ENCODE data around the gene ABCC1. TPM values are rescaled to one million over a fixed set of nuclear protein-coding genes. Genes with fewer than 3 reads are reported as not detected.

ABCC1 gene
- total RNA-seq, 4 donors from 2014 or later: 17.3 to 105 (median 28.3) TPM

DNA sequence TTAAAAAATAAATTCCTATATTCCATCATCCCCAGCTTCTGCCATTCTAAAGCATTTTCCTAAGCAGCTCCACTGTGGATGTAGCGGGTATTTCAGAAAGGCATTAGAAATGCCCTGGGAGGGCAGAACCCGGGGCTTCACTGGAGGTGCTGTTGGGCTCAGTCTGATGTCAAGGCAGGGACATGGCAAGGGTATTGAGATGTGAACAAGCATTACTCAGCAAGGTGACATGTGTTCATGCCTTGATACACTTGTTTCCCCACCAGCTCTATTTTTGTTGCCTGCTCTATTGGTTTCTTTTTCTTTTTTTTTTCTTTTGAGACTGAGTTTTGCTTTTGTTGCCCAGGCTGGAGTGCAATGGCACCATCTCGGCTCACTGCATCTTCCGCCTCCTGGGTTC is 35.7 kb downstream of the ABCC1 start:
- no peak for TF ChIP-seq POLR2A (IDR thresholded peaks at IDR 0.05)
- TF ChIP-seq, protein P1, sequence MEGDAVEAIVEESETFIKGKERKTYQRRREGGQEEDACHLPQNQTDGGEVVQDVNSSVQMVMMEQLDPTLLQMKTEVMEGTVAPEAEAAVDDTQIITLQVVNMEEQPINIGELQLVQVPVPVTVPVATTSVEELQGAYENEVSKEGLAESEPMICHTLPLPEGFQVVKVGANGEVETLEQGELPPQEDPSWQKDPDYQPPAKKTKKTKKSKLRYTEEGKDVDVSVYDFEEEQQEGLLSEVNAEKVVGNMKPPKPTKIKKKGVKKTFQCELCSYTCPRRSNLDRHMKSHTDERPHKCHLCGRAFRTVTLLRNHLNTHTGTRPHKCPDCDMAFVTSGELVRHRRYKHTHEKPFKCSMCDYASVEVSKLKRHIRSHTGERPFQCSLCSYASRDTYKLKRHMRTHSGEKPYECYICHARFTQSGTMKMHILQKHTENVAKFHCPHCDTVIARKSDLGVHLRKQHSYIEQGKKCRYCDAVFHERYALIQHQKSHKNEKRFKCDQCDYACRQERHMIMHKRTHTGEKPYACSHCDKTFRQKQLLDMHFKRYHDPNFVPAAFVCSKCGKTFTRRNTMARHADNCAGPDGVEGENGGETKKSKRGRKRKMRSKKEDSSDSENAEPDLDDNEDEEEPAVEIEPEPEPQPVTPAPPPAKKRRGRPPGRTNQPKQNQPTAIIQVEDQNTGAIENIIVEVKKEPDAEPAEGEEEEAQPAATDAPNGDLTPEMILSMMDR (IDR thresholded peaks at IDR 0.05): no peak
- Histone ChIP-seq H3K27me3 (no peaks in the 10 kb centered on the region), H3K27ac (no peak overlapping the region), H3K4me3 (no peak overlapping the region), H3K9me3 (peaks cover 0 to 18% (median 8%) of the 10 kb centered on the region in 4 donors), H3K36me3 (peaks cover 0 to 5% (median 0%) of the 10 kb centered on the region in 3 donors), H3K4me1 (peaks cover 0 to 13% (median 0%) of the 10 kb centered on the region in 4 donors)
- DNase-seq: no peak

GRCh38 chr16:15986261-15986660 is 36.8 kb downstream of the ABCC1 start:
- no peaks in the 10 kb centered on the region for H3K27me3 ChIP-seq
- H3K4me1 ChIP-seq: peaks cover 0 to 13% (median 0%) of the 10 kb centered on the region in 4 donors

GRCh38 chr16:15988268-15989013 is 39.0 kb downstream of the ABCC1 start:
- H3K27ac ChIP-seq: peak overlapping the region in 1 of 4 donors; percentile 35

More at GRCh38 chr16:15986261-15986660, 36.8 kb downstream of the ABCC1 start:
- no peak overlapping the region for H3K4me3 ChIP-seq
- TF ChIP-seq, protein P1 (IDR thresholded peaks at IDR 0.05): no peak
- no peak for TF ChIP-seq POLR2A (IDR thresholded peaks at IDR 0.05)
- no peak overlapping the region for H3K27ac ChIP-seq
- DNase-seq: no peak
- peaks cover 0 to 12% (median 5%) of the 10 kb centered on the region in 4 donors for H3K9me3 ChIP-seq
- peaks cover 0 to 1% (median 0%) of the 10 kb centered on the region in 3 donors for H3K36me3 ChIP-seq

DNA sequence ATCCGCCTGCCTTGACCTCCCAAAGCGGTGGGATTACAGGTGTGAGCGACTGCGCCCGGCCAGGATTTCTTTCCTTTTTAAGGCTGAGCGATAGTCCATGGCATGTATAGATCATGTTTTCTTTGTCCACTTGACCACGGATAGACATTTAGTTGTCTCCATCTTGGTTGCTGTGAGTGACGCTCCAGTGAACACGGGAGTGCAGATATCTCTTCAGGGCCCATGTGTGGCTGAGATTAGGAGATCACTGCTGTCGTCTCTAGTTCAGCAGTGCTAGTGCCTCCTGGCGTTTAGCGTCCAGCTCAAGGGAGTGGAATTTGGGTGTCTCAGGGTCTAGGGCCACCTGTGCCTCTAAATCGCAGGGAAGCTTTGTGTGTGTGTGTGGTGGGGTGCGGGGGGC is 41.5 kb downstream of the ABCC1 start:
- no peaks in the 10 kb centered on the region for H3K36me3 ChIP-seq
- TF ChIP-seq, protein P1 (IDR thresholded peaks at IDR 0.05): no peak
- no peak for TF ChIP-seq POLR2A (IDR thresholded peaks at IDR 0.05)
- no peaks in the 10 kb centered on the region for H3K9me3 ChIP-seq
- H3K4me1 ChIP-seq: peaks cover 0 to 13% (median 0%) of the 10 kb centered on the region in 4 donors
- H3K27ac ChIP-seq: no peak overlapping the region
- H3K27me3 ChIP-seq: no peaks in the 10 kb centered on the region
- DNase-seq: no peak
- no peak overlapping the region for H3K4me3 ChIP-seq

More at GRCh38 chr16:15988268-15989013, 39.0 kb downstream of the ABCC1 start:
- H3K4me1 ChIP-seq: peaks cover 0 to 13% (median 0%) of the 10 kb centered on the region in 4 donors
- H3K27me3 ChIP-seq: no peaks in the 10 kb centered on the region
- no peak overlapping the region for H3K4me3 ChIP-seq
- H3K36me3 ChIP-seq: no peaks in the 10 kb centered on the region
- no peaks in the 10 kb centered on the region for H3K9me3 ChIP-seq
- no peak for DNase-seq
- TF ChIP-seq, protein P1 (IDR thresholded peaks at IDR 0.05): no peak
- no peak for TF ChIP-seq POLR2A (IDR thresholded peaks at IDR 0.05)

GRCh38 chr16:15993128-15993527 is 43.7 kb downstream of the ABCC1 start:
- no peak for DNase-seq
- H3K27me3 ChIP-seq: no peaks in the 10 kb centered on the region
- H3K9me3 ChIP-seq: no peaks in the 10 kb centered on the region
- TF ChIP-seq, protein P1 (IDR thresholded peaks at IDR 0.05): no peak
- TF ChIP-seq POLR2A (IDR thresholded peaks at IDR 0.05): no peak
- no peaks in the 10 kb centered on the region for H3K36me3 ChIP-seq
- no peak overlapping the region for H3K27ac ChIP-seq
- H3K4me3 ChIP-seq: no peak overlapping the region
- H3K4me1 ChIP-seq: peaks cover under 1 to 29% (median 2%) of the 10 kb centered on the region in 4 donors

Data from Peyer's patch (tissue), 4 donors.